ENCODE measurements around the gene GSAP. TPM values are rescaled to one million over a fixed set of nuclear protein-coding genes. Genes with fewer than 3 reads are reported as not detected.

Gene GSAP
- total RNA-seq, 1 donor from 2014 or later = 1.9 TPM

DNA sequence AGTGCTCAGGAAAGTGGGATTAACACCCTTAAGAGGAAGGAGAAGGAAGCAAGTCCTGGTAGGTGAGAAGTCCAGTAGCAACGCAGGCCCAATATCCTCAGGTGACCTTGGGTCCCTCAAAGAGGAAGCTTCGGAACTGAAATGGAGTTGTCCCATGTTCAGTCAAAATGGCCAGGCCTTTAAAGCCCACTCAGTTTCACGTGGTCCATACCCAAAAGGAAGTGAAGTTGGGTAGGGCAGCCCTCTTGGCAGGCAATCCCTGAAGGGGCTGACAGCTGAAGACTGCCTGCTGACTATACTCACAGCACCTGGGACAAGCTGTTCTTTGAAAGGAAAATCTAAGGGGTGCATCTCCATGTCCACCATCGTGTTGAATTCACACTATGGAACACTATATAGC lies 3.0 kb downstream of the GSAP start:
- peaks cover 7% of the 10 kb centered on the region for H3K36me3 Mint-ChIP-seq (ENCODE audit: low read depth, unreplicated experiment)
- TF ChIP-seq, protein P1, sequence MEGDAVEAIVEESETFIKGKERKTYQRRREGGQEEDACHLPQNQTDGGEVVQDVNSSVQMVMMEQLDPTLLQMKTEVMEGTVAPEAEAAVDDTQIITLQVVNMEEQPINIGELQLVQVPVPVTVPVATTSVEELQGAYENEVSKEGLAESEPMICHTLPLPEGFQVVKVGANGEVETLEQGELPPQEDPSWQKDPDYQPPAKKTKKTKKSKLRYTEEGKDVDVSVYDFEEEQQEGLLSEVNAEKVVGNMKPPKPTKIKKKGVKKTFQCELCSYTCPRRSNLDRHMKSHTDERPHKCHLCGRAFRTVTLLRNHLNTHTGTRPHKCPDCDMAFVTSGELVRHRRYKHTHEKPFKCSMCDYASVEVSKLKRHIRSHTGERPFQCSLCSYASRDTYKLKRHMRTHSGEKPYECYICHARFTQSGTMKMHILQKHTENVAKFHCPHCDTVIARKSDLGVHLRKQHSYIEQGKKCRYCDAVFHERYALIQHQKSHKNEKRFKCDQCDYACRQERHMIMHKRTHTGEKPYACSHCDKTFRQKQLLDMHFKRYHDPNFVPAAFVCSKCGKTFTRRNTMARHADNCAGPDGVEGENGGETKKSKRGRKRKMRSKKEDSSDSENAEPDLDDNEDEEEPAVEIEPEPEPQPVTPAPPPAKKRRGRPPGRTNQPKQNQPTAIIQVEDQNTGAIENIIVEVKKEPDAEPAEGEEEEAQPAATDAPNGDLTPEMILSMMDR (IDR thresholded peaks at IDR 0.05; ENCODE audit: unreplicated experiment) = no peak
- no peak overlapping the region for H3K27ac Mint-ChIP-seq (ENCODE audit: unreplicated experiment)

GRCh38 chr7:77409739-77410547 lies 6.2 kb downstream of the GSAP start:
- no peak for DNase-seq (ENCODE audit: low spot score)
- Mint-ChIP-seq H3K4me3 (ENCODE audit: unreplicated experiment) (no peak overlapping the region), H3K9me3 (ENCODE audit: unreplicated experiment) (no peaks in the 10 kb centered on the region), H3K4me1 (ENCODE audit: unreplicated experiment) (no peaks in the 10 kb centered on the region), H3K27ac (ENCODE audit: unreplicated experiment) (no peak overlapping the region), H3K27me3 (ENCODE audit: unreplicated experiment) (no peaks in the 10 kb centered on the region), H3K36me3 (ENCODE audit: low read depth, unreplicated experiment) (no peaks in the 10 kb centered on the region)
- TF ChIP-seq, protein P1 (IDR thresholded peaks at IDR 0.05; ENCODE audit: unreplicated experiment) = no peak

More for the DNA sequence above, 3.0 kb downstream of the GSAP start:
- no peak for DNase-seq (ENCODE audit: low spot score)
- Mint-ChIP-seq H3K9me3 (ENCODE audit: unreplicated experiment) (no peaks in the 10 kb centered on the region), H3K4me3 (ENCODE audit: unreplicated experiment) (no peak overlapping the region), H3K4me1 (ENCODE audit: unreplicated experiment) (peaks cover 4% of the 10 kb centered on the region), H3K27me3 (ENCODE audit: unreplicated experiment) (no peaks in the 10 kb centered on the region)

DNA sequence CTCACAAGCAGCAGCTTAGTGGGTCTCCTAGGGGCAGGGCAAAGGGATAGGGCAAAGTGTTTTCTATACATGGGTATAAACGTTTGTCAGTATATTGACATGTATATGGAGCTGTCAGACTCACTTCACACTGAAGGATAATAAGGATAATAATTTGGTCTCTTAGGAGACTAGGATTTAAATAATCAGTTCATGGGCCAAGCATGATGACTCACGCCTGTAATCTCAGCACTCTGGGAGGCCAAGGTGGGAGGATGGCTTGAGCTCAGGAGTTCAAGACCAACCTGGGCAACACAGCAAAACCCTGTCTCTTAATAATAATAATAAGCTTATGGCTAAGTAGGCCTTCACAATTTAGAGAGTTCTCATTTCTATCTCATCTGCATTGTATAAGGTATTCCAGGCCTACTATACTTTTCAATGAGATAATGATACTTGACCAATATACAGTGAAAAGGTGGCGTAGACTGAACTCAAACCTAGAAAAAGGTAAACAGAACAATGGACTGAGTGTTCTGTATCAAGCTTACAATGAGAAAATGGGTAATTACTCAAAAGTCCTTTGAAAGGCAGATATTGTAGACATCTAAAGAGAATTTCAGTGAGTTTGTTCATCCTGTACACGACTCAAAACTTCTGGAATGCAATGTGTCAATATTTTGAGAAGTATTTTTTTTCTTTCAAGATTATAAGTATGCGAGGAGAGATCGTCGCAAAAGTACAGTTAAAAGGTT lies 7.0 kb downstream of the GSAP start:
- H3K4me1 Mint-ChIP-seq (ENCODE audit: unreplicated experiment) = no peaks in the 10 kb centered on the region
- TF ChIP-seq, protein P1 (IDR thresholded peaks at IDR 0.05; ENCODE audit: unreplicated experiment) = no peak
- no peak overlapping the region for H3K4me3 Mint-ChIP-seq (ENCODE audit: unreplicated experiment)
- no peaks in the 10 kb centered on the region for H3K9me3 Mint-ChIP-seq (ENCODE audit: unreplicated experiment)
- no peak overlapping the region for H3K27ac Mint-ChIP-seq (ENCODE audit: unreplicated experiment)
- H3K27me3 Mint-ChIP-seq (ENCODE audit: unreplicated experiment) = no peaks in the 10 kb centered on the region
- H3K36me3 Mint-ChIP-seq (ENCODE audit: low read depth, unreplicated experiment) = no peaks in the 10 kb centered on the region
- DNase-seq (ENCODE audit: low spot score) = no peak

GRCh38 chr7:77407906-77408305 lies 8.2 kb downstream of the GSAP start:
- Mint-ChIP-seq H3K27me3 (ENCODE audit: unreplicated experiment) (no peaks in the 10 kb centered on the region), H3K27ac (ENCODE audit: unreplicated experiment) (no peak overlapping the region), H3K36me3 (ENCODE audit: low read depth, unreplicated experiment) (no peaks in the 10 kb centered on the region), H3K9me3 (ENCODE audit: unreplicated experiment) (no peaks in the 10 kb centered on the region), H3K4me1 (ENCODE audit: unreplicated experiment) (no peaks in the 10 kb centered on the region), H3K4me3 (ENCODE audit: unreplicated experiment) (no peak overlapping the region)
- TF ChIP-seq, protein P1 (IDR thresholded peaks at IDR 0.05; ENCODE audit: unreplicated experiment) = no peak
- DNase-seq (ENCODE audit: low spot score) = no peak

DNA sequence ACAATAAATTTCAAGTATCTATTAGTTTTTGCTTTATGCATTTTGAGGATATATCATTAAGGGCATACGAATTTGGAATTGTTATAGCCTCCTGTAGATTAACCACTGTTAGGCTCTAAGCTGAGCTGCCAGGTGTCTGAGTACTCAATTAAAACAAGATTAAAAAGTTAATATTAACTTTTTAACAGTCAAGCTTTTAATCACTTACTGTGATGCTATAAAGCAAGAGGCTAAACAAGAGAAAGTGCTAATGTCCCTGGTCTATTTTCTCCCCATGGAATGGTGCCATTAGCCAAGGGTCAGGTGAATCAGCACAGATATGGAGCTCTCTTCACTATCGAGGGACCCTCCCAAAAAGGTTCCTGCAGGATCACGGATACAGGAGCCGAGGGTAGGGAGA lies 9.7 kb downstream of the GSAP start:
- H3K27me3 Mint-ChIP-seq (ENCODE audit: unreplicated experiment) = no peaks in the 10 kb centered on the region
- H3K4me1 Mint-ChIP-seq (ENCODE audit: unreplicated experiment) = peaks cover under 1% of the 10 kb centered on the region
- H3K36me3 Mint-ChIP-seq (ENCODE audit: low read depth, unreplicated experiment) = no peaks in the 10 kb centered on the region
- TF ChIP-seq, protein P1 (IDR thresholded peaks at IDR 0.05; ENCODE audit: unreplicated experiment) = no peak
- DNase-seq (ENCODE audit: low spot score) = no peak
- no peak overlapping the region for H3K4me3 Mint-ChIP-seq (ENCODE audit: unreplicated experiment)
- H3K9me3 Mint-ChIP-seq (ENCODE audit: unreplicated experiment) = no peaks in the 10 kb centered on the region
- H3K27ac Mint-ChIP-seq (ENCODE audit: unreplicated experiment) = no peak overlapping the region

All from endothelial cell (in vitro differentiated cells).